Osteocyte (in vitro differentiated cells): ENCODE measurements around the gene TLR4. TPM values are rescaled to one million over a fixed set of nuclear protein-coding genes. Genes with fewer than 3 reads are reported as not detected.

ENCODE experiments used
- DNase-seq: peaks from one replicate; pipeline ENCODE4 v3.0.0; 2021; ENCODE audit warnings: mixed read lengths; ENCODE audit not compliant: unreplicated experiment; ENCODE audit errors: extremely low spot score
- H3K27ac Mint-ChIP-seq: one replicate; pipeline ENCODE4 v1.8.0; 2021; ENCODE audit warnings: mild to moderate bottlenecking, mixed read lengths; ENCODE audit not compliant: unreplicated experiment
- H3K27me3 Mint-ChIP-seq: one replicate; pipeline ENCODE4 v1.8.0; 2021; ENCODE audit warnings: mixed read lengths; ENCODE audit not compliant: unreplicated experiment
- H3K36me3 Mint-ChIP-seq: one replicate; pipeline ENCODE4 v1.8.0; 2021; ENCODE audit warnings: mixed read lengths; ENCODE audit not compliant: unreplicated experiment
- H3K4me1 Mint-ChIP-seq: one replicate; pipeline ENCODE4 v1.8.0; 2021; ENCODE audit warnings: mixed read lengths; ENCODE audit not compliant: unreplicated experiment
- H3K4me3 Mint-ChIP-seq: one replicate; pipeline ENCODE4 v1.8.0; 2021; ENCODE audit warnings: mild to moderate bottlenecking, moderate library complexity, mixed read lengths; ENCODE audit not compliant: unreplicated experiment
- H3K9me3 Mint-ChIP-seq: one replicate; pipeline ENCODE4 v1.8.0; 2021; ENCODE audit warnings: mixed read lengths; ENCODE audit not compliant: unreplicated experiment
- total RNA-seq: library from RNA; stranded (reverse); gene quantifications from 2 replicates; pipeline ENCODE4 v1.2.1, GENCODE V29; 2021
- TF ChIP-seq, protein P1 (sequence below): fragments of 200-600 bp; sonication (generic); IDR thresholded peaks from 2 replicates; pipeline ENCODE4 v1.5.0; 2021; ENCODE audit warnings: antibody characterized with exemption, mild to moderate bottlenecking, moderate library complexity

Gene TLR4
- total RNA-seq, 1 donor from 2014 or later: 30.5 TPM

DNA sequence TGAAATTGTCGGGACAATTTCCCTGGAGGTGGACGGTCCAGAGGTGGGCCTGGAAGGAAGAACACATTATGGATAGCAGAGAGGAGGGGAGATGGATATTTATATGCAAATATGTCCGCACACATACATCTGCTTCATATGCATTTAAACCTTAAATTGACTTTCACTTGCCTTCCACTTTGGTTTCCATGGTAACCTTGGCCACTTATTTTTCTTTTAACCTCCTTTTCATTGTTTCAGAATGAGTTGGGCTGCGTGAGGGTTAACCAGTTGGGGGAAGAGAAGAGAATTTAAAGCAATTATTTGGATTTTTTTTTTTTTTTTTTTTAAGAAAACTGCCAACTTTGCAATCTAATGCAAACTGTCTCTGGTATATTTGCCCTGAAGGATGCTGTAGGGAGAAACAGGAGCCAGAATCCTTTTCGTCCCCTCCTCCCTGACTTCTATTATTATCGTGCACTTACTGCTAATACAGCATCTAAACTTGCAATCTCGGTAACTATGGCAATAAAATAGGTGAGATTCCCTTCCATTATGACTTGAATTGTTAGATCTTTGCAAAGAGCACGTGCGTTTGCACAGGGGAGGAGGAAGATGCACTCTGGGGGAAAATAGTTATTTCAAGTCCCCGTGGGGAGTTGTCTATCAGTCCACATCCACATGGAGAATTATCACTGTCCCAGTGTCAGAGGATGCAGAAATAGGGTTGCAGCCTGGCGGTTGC, 35.6 kb downstream of the TLR4 start:
- TF ChIP-seq, protein P1, sequence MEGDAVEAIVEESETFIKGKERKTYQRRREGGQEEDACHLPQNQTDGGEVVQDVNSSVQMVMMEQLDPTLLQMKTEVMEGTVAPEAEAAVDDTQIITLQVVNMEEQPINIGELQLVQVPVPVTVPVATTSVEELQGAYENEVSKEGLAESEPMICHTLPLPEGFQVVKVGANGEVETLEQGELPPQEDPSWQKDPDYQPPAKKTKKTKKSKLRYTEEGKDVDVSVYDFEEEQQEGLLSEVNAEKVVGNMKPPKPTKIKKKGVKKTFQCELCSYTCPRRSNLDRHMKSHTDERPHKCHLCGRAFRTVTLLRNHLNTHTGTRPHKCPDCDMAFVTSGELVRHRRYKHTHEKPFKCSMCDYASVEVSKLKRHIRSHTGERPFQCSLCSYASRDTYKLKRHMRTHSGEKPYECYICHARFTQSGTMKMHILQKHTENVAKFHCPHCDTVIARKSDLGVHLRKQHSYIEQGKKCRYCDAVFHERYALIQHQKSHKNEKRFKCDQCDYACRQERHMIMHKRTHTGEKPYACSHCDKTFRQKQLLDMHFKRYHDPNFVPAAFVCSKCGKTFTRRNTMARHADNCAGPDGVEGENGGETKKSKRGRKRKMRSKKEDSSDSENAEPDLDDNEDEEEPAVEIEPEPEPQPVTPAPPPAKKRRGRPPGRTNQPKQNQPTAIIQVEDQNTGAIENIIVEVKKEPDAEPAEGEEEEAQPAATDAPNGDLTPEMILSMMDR: no peak
- DNase-seq: no peak
- Mint-ChIP-seq H3K27ac (no peak overlapping the region), H3K36me3 (no peaks in the 10 kb centered on the region), H3K9me3 (no peaks in the 10 kb centered on the region), H3K27me3 (no peaks in the 10 kb centered on the region), H3K4me1 (peaks cover 19% of the 10 kb centered on the region), H3K4me3 (no peak overlapping the region)

GRCh38 chr9:117742131-117742530, 37.9 kb downstream of the TLR4 start:
- TF ChIP-seq, protein P1: no peak
- Mint-ChIP-seq H3K27me3 (no peaks in the 10 kb centered on the region), H3K27ac (no peak overlapping the region), H3K4me3 (no peak overlapping the region), H3K9me3 (no peaks in the 10 kb centered on the region), H3K36me3 (no peaks in the 10 kb centered on the region), H3K4me1 (peaks cover 7% of the 10 kb centered on the region)
- no peak for DNase-seq

- no peaks in the 10 kb centered on the region for H3K4me1 Mint-ChIP-seq
- no peak overlapping the region for H3K27ac Mint-ChIP-seq
- no peak overlapping the region for H3K4me3 Mint-ChIP-seq
- H3K9me3 Mint-ChIP-seq: no peaks in the 10 kb centered on the region
- no peak for DNase-seq
- TF ChIP-seq, protein P1: no peak
- H3K36me3 Mint-ChIP-seq: no peaks in the 10 kb centered on the region
- no peaks in the 10 kb centered on the region for H3K27me3 Mint-ChIP-seq
Measured at GRCh38 chr9:117744369-117744768, 40.2 kb downstream of the TLR4 start.

DNA sequence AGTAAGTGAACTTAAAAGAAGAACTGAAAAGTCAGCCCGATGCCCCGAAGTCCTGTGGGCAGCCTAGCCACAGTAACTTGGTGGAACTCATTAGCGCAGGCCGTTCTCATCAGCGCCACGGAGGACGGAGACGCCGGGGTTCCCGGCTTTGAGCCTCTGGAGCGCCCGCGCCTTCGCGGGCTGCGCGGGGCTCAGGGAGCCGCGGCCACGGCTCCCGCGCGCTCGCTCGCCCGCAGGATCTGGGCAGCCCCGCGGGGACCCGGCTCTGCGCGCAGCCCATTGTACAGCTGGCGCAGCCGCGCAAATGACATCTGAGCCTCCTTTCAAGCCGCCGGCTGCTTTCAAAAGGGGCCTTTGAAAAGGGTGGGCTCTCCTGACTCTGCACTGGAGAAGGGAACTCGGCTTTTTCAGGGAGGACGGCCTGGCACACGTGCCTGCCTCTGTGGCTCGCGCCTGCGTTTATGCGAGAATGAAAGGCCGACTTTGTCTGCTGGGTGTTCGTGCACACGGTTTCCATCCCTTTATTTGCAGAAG, 40.7 kb downstream of the TLR4 start:
- H3K27ac Mint-ChIP-seq: no peak overlapping the region
- H3K27me3 Mint-ChIP-seq: no peaks in the 10 kb centered on the region
- no peaks in the 10 kb centered on the region for H3K36me3 Mint-ChIP-seq
- no peaks in the 10 kb centered on the region for H3K9me3 Mint-ChIP-seq
- TF ChIP-seq, protein P1: no peak
- no peaks in the 10 kb centered on the region for H3K4me1 Mint-ChIP-seq
- DNase-seq: no peak
- H3K4me3 Mint-ChIP-seq: no peak overlapping the region

- no peak for DNase-seq
- H3K27ac Mint-ChIP-seq: no peak overlapping the region
- TF ChIP-seq, protein P1: no peak
- H3K27me3 Mint-ChIP-seq: no peaks in the 10 kb centered on the region
- H3K4me1 Mint-ChIP-seq: no peaks in the 10 kb centered on the region
- no peaks in the 10 kb centered on the region for H3K9me3 Mint-ChIP-seq
- H3K4me3 Mint-ChIP-seq: no peak overlapping the region
- H3K36me3 Mint-ChIP-seq: no peaks in the 10 kb centered on the region
Measured at GRCh38 chr9:117745598-117745997, 41.4 kb downstream of the TLR4 start.
